ENCODE data around the gene FUT9.

FUT9 gene

DNA sequence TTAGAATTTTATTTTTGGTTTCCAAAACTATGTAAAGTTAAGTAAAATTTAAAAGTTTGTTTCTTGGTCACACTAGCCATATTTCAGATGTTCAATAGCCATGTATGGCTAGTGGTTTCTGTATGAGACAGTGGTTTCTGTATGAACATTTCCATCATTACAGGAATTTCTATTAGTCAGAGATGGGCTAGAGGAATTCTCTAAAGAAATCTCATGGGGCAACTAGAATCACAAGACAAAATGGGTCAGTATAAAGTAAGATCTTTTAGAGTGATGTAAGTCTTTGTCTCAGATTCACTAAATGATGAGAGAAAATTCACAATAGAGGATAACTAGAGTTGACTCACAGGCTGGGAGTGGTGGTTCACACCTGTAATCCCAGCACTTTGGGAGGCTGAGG, 149.0 kb downstream of the FUT9 start:
- Histone ChIP-seq H3K4me2 (ENCODE audit: low read length) (no peak overlapping the region), H3K9ac (ENCODE audit: low read length) (no peak overlapping the region), H3K27me3 (ENCODE audit: low read depth, low read length) (no peaks in the 10 kb centered on the region), H3K4me1 (ENCODE audit: low read length) (no peaks in the 10 kb centered on the region), H3K36me3 (replicated peaks; ENCODE audit: low read depth, low read length) (no peaks in the 10 kb centered on the region), H3K9me3 (ENCODE audit: insufficient read depth, low read length) (no peaks in the 10 kb centered on the region), H3K79me2 (ENCODE audit: low read length) (no peaks in the 10 kb centered on the region), H3K4me3 (ENCODE audit: low read length) (no peak overlapping the region), H3K27ac (ENCODE audit: low read length) (no peak overlapping the region), H4K20me1 (ENCODE audit: insufficient read depth, low read length) (no peaks in the 10 kb centered on the region), H2AFZ (ENCODE audit: low read depth, low read length) (no peak overlapping the region)
- TF ChIP-seq EZH2phosphoT487 (IDR thresholded peaks at IDR 0.05; ENCODE audit: low read depth), result no peak
- TF ChIP-seq, protein P1, sequence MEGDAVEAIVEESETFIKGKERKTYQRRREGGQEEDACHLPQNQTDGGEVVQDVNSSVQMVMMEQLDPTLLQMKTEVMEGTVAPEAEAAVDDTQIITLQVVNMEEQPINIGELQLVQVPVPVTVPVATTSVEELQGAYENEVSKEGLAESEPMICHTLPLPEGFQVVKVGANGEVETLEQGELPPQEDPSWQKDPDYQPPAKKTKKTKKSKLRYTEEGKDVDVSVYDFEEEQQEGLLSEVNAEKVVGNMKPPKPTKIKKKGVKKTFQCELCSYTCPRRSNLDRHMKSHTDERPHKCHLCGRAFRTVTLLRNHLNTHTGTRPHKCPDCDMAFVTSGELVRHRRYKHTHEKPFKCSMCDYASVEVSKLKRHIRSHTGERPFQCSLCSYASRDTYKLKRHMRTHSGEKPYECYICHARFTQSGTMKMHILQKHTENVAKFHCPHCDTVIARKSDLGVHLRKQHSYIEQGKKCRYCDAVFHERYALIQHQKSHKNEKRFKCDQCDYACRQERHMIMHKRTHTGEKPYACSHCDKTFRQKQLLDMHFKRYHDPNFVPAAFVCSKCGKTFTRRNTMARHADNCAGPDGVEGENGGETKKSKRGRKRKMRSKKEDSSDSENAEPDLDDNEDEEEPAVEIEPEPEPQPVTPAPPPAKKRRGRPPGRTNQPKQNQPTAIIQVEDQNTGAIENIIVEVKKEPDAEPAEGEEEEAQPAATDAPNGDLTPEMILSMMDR (IDR thresholded peaks at IDR 0.05; ENCODE audit: low read depth, low read length), result no peak

DNA sequence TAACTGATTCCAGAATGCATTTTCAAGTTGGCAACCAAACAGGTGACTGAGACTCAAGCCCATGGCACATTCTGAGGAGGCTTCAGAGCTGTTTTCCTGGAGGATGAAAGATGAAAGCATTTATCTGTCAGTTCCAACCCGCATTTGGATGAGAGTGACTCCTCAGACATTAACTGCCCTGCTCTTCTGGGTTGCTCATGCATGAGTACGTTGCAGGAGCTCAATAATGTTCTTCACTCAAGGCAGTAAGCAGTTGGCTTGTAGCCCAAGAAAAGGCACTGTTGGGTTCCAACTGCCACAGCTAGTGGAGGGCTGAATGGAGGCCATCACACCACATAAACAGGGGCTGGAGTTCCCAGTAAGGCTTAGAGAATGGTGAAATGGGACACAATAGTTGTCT, 155.3 kb downstream of the FUT9 start:
- no peak overlapping the region for H3K27ac ChIP-seq (ENCODE audit: low read length)
- no peaks in the 10 kb centered on the region for H3K27me3 ChIP-seq (ENCODE audit: low read depth, low read length)
- H4K20me1 ChIP-seq (ENCODE audit: insufficient read depth, low read length), result no peaks in the 10 kb centered on the region
- H3K9me3 ChIP-seq (ENCODE audit: insufficient read depth, low read length), result no peaks in the 10 kb centered on the region
- H3K4me3 ChIP-seq (ENCODE audit: low read length), result no peak overlapping the region
- H3K9ac ChIP-seq (ENCODE audit: low read length), result no peak overlapping the region
- H2AFZ ChIP-seq (ENCODE audit: low read depth, low read length), result no peak overlapping the region
- no peak for TF ChIP-seq EZH2phosphoT487 (IDR thresholded peaks at IDR 0.05; ENCODE audit: low read depth)
- TF ChIP-seq, protein P1 (IDR thresholded peaks at IDR 0.05; ENCODE audit: low read depth, low read length), result no peak
- no peaks in the 10 kb centered on the region for H3K4me1 ChIP-seq (ENCODE audit: low read length)
- no peaks in the 10 kb centered on the region for H3K36me3 ChIP-seq (replicated peaks; ENCODE audit: low read depth, low read length)
- no peak overlapping the region for H3K4me2 ChIP-seq (ENCODE audit: low read length)
- H3K79me2 ChIP-seq (ENCODE audit: low read length), result no peaks in the 10 kb centered on the region

DNA sequence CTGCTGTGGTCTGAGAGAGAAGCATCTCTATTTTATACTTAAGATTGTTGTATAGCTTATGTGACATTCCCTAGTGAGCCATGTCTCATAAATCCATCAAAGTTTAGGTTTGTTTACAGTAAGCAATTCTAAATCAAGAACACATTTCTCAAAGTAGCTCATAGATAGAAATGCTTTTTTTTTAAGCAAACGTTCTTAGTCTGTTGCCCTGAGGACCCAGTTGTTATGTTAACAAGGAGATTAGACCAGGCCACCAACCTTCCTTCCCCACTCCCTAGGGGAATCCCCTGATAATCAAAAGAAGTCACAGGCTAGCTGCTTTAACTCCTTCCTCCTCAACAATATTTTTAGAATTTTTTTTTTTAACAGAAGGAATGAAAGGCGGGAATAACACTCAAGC, 169.0 kb downstream of the FUT9 start:
- Histone ChIP-seq H3K36me3 (replicated peaks; ENCODE audit: low read depth, low read length) (no peaks in the 10 kb centered on the region), H3K4me3 (ENCODE audit: low read length) (no peak overlapping the region), H3K4me1 (ENCODE audit: low read length) (no peaks in the 10 kb centered on the region), H3K27ac (ENCODE audit: low read length) (no peak overlapping the region), H4K20me1 (ENCODE audit: insufficient read depth, low read length) (no peaks in the 10 kb centered on the region), H3K9ac (ENCODE audit: low read length) (no peak overlapping the region), H3K4me2 (ENCODE audit: low read length) (no peak overlapping the region), H3K27me3 (ENCODE audit: low read depth, low read length) (no peaks in the 10 kb centered on the region), H3K79me2 (ENCODE audit: low read length) (no peaks in the 10 kb centered on the region), H2AFZ (ENCODE audit: low read depth, low read length) (no peak overlapping the region), H3K9me3 (ENCODE audit: insufficient read depth, low read length) (no peaks in the 10 kb centered on the region)
- TF ChIP-seq, protein P1 (IDR thresholded peaks at IDR 0.05; ENCODE audit: low read depth, low read length), result no peak
- TF ChIP-seq EZH2phosphoT487 (IDR thresholded peaks at IDR 0.05; ENCODE audit: low read depth), result no peak

DNA sequence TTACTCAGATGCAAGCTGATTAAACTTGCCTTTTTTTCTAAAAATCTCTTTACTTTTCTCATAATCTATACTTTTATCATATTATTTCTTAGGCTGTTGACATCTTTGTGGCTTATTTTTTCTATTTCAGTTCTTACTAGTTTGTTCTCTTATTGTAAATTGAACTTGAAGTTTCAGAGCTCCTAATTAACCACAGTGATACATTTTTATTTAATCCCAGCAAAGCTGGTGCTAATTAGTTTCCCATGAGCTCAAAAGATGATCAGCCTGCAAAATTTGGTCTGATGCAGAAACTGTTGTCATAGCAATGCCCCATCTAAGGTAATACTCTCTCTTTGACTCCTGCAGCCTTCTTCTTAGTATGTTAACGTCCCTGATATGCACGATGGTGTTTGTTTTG, 170.3 kb downstream of the FUT9 start:
- TF ChIP-seq EZH2phosphoT487 (IDR thresholded peaks at IDR 0.05; ENCODE audit: low read depth), result no peak
- TF ChIP-seq, protein P1 (IDR thresholded peaks at IDR 0.05; ENCODE audit: low read depth, low read length), result no peak
- no peaks in the 10 kb centered on the region for H3K9me3 ChIP-seq (ENCODE audit: insufficient read depth, low read length)

More for the DNA sequence above, 170.3 kb downstream of the FUT9 start:
- no peak overlapping the region for H3K4me3 ChIP-seq (ENCODE audit: low read length)
- no peaks in the 10 kb centered on the region for H3K4me1 ChIP-seq (ENCODE audit: low read length)
- no peak overlapping the region for H3K27ac ChIP-seq (ENCODE audit: low read length)
- H3K4me2 ChIP-seq (ENCODE audit: low read length), result no peak overlapping the region
- H3K27me3 ChIP-seq (ENCODE audit: low read depth, low read length), result no peaks in the 10 kb centered on the region
- H4K20me1 ChIP-seq (ENCODE audit: insufficient read depth, low read length), result no peaks in the 10 kb centered on the region
- no peaks in the 10 kb centered on the region for H3K36me3 ChIP-seq (replicated peaks; ENCODE audit: low read depth, low read length)
- H3K9ac ChIP-seq (ENCODE audit: low read length), result no peak overlapping the region
- no peak overlapping the region for H2AFZ ChIP-seq (ENCODE audit: low read depth, low read length)
- no peaks in the 10 kb centered on the region for H3K79me2 ChIP-seq (ENCODE audit: low read length)
